GM21619 (cell line): Measurements from ENCODE around the gene PARL.

Experiments used
- ATAC-seq: cut with Tn5 transposase; IDR thresholded peaks from one replicate; pipeline ENCODE4 v1.9.1; 2021; ENCODE audit not compliant: unreplicated experiment

PARL gene

DNA sequence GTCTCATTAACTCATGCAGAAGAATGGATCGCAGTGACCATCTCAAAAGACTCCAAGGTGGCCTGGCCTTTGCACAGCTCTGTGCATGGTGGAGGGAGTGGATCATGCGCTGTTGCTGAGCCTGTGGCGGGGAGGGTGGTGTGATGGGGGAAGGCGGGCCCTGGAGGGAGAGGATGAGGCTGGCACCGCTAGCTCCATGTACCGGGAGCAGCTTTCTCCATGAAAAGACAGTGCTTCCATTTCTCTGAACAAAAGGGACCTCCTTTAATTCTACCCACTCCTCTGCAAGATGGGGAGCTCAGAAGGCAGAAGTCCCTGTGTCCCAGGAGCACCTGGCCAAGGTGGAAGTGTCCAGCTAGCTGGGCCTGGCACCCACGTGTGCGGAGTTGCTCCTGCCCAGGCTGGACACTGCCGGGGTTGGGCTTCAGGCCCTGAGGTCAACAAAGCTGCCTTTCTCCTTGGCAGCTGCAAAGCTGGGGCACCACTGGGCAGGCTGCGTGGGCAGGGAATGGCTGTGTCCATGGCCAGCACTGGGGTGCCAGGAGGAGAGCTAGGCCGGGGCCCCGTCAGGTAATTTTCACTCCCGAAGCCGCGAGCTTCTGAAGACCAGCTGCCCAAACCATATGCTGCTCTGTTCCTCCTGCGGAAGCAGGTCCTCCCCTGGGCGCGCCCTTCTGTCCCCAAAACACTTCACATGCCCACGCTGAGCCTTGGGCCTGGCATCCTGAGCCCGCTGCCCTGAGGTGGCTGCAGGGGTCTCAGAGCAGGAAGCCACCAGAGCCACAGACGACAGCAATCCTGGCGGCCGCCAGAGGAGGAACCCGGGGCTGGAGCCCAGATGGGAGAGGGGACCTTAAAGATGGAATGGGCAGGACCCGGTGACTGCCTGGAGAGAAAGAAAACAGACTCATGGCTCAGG, 65.7 kb downstream of the PARL start:
- ATAC-seq, result no peak

- ATAC-seq, result no peak
Observed at GRCh38 chr3:183818041-183818620, 66.5 kb downstream of the PARL start.

DNA sequence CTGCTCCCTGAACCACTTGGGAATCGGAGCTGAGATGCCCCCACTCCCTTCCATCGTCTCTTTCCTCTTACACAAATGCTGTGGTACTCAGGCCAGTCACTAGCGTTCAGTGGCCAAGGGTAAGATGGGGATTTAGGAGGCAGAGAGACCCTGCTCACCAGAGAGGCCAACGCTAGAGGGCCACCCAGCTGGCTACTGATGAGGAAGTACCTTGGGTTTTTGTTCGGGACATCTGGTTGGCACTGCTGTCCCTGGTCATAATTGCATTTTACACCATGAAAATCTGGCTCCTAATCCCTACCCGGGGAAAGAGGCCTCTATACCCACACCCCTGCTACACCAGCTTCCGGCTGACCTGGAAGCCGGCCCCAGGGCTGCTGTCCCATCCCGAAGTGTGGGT, 67.0 kb downstream of the PARL start:
- no peak for ATAC-seq

DNA sequence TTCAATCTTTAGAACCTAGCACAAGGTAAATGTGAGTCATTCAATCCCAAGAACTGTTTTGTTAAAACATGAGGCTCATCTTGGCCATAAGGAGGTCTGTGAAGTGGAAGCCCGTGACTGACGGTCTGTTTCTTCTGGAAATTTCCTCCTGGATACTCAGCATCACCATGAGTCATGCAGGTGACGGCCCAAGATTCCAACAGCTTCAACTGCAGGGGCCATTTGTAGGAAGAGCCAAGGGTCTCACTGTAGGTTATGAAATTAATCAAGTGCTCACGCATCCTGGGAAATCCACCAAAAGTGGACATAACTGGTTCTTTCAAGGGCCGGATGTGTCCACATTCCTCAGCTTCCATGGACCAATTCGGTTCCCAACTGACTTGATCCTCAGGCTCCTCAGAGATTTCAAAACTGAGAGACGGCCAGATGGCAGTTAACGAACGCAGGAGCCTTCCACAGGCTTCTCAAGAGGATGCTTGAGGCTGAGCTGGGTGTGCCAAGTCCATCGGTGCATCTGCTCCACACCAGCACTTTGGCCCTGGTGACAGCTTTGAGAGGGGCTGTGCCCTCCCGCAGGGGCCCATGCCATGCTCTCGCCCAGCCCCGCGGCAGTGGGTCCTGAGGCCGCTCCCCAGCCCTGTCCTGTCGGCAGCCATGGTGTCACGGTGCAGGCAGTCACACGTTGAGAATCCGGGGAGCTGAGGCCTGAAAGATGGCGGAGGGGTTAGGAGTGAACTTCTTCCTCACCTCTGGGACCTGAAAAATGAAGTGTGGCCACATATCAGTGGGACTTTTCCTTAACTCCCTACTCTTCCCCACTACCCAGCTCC, 67.8 kb downstream of the PARL start:
- no peak for ATAC-seq

GRCh38 chr3:183815951-183816475, 68.7 kb downstream of the PARL start:
- ATAC-seq, result no peak

- ATAC-seq, result no peak
Observed at GRCh38 chr3:183815563-183815940, 69.1 kb downstream of the PARL start.

DNA sequence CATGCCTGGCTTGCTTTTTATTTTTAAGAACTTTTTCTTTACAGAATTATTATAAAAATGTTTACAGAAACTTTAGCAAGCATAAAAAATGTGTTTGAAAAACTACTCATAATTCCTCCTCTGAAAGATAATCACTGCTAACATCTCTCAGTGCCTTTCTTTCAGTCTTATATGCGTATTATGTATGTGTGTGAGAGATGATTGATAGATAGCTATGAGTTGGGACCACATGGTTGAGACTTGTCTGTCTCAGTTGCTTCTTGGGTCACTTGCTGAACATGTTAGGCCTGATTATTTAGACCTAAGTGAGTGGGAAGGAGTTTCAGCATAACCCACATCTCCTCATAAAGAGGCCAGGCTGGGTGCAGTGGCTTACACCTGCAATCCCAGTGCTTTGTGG, 70.4 kb downstream of the PARL start:
- no peak for ATAC-seq

DNA sequence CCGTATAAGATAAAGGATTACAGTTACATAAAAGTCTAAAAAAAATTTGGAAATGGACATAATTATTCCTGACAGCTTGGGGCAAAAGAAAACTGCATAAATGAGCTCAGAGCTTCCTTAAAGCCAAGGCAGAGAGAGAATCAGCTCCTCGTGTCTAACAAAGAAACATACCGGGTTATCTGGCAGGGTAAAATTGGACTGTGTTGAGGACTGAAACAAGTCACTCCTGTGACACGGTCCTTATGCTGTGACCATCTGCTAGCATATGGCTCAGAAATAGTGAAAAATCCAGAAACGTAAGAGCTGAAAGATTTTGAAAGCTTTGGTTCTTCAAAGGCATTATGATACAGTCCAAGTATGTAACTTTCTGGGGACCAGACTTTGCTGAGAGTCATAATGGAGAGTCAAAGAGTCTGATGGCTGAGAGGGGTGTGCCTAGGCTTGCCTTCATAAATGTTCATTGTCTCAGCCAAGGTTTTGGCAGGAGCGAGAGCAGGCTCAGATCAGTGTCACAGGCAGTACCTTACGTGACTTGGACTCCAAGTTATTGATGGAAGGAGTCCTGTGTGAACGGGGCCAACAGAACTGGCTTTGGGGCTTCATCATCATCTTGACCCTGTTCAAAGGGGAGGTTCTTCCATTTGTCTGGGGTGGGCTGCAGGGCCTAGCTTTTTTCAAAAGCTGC, 71.8 kb downstream of the PARL start:
- no peak for ATAC-seq

DNA sequence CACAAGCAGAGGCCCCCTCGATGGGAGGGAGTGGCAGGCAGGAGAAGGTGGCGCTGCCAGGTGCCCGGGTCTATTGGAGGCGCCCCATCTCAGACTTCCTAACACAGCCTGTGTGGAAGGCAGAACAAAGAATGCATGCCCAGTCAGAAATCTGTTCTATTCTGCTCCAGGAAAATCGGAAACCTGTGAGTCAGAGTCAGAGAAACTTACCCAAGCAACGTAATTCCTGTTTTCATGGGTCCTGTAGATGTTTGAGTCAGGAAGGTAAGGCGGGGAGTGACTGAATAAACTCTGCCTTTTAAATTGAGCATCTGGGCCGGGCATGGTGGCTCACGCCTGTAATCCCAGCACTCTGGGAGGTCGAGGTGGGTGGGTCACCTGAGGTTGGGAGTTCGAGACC, 73.0 kb downstream of the PARL start:
- ATAC-seq, result no peak

- ATAC-seq, result no peak
Observed at GRCh38 chr3:183810643-183811594, 73.8 kb downstream of the PARL start.

DNA sequence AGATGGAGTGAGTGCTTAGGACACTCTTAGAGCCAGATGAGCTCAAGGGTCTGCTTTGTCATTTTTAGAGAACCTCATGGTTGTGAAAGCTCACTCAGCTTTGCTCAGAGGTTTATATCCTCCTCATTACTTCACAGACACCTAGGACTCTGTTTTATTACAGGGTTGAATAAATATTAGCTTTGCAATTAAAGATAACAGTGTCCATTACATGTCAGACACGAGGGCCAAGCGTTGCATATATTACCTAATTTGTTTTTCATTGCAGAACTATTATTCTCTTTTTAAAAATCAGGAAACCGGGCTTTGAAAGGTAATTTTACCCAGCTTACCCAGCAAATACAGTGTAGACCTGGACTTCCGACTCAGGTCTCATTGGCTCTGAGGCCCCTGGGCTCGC, 75.4 kb downstream of the PARL start:
- no peak for ATAC-seq

- no peak for ATAC-seq
Observed at GRCh38 chr3:183808355-183808754, 76.3 kb downstream of the PARL start.

DNA sequence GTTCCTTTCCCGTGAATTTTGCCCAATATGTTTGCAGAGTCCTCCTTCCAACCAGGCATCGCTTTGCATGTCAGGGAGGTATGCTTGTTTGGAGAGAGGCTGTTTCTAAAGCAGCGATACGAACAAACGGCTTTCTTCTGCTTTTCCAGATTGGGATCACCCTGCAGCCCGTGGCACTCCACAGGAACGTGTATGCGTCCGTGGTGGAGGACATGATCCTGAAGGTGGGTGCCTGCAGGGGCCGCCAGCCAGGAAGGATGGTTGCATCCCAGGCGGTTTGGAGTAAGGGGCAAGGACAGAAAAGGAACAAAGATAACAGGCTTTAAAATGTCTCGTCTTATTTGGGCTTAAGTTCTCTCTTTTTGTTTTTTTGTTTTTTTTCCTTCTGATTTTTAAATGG, 76.8 kb downstream of the PARL start:
- no peak for ATAC-seq

- no peak for ATAC-seq
Observed at GRCh38 chr3:183807209-183807728, 77.4 kb downstream of the PARL start.

GRCh38 chr3:183802989-183803388, 81.7 kb downstream of the PARL start:
- no peak for ATAC-seq

DNA sequence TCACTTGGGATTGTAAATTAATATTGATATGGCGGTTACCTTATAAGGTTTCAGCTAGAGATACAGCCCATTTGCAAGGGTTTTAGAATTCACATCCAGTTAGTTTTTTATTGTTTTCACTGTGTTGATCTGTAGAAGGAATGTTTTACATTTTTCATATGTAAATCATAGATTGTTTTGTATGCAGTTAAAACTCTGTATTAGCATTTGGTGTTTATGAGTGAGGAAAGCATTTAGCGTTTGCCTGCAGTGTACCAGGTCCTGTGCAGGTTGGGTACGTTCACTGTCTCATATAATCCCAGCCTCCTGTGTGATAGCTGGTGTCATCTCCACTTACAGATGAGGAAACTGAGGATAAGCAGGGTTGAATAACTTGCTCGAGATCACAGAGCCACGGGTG, 83.1 kb downstream of the PARL start:
- no peak for ATAC-seq

GRCh38 chr3:183800243-183800863, 84.3 kb downstream of the PARL start:
- no peak for ATAC-seq

GRCh38 chr3:183799461-183799860, 85.2 kb downstream of the PARL start:
- ATAC-seq, result no peak

DNA sequence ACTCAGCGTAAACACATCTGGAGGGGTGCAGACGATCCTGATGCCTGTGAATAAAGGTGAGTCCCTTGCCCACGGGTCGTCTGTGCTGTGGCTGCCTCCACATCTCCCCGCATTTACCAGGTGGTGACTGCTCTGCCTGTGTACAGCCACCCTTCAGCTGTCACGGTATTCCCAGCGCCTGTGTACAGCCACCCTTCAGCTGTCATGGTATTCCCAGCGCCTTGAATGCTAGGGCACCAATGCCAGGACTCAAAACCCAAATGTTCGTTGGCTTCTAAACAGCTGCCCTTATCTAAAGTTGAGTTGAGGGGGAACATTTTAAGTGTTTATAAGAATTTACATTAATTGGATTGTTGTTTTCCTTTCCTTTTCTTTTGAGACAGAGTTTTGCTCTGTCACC, 86.7 kb downstream of the PARL start:
- no peak for ATAC-seq
